Spinal cord (tissue), 10 donors: Measurements from ENCODE around the gene TMEM239. TPM values are rescaled to one million over a fixed set of nuclear protein-coding genes. Genes with fewer than 3 reads are reported as not detected.
"Not testable (repeated sequence)": the region's sequence is repeated elsewhere in the genome, so short reads cannot be mapped to it uniquely, and the experiment has no call there.

Experiments
- DNase-seq, 6 donors: peaks; one replicate each; pipeline versions ENCODE4 v3.0.0 to v3.0.0-alpha.2; 2013 to 2015; ENCODE audit warnings: low spot score in 6 of 6, low read depth in 4 of 6
- H3K27ac ChIP-seq: one replicate; pipeline ENCODE4 v1.5.1; 2013; ENCODE audit warnings: low read depth, low read length, control low read depth
- H3K27me3 ChIP-seq: one replicate; pipeline ENCODE4 v1.6.1; 2013; ENCODE audit warnings: low read length; ENCODE audit not compliant: control insufficient read depth, insufficient read depth
- H3K36me3 ChIP-seq: one replicate; pipeline ENCODE4 v1.6.1; 2013; ENCODE audit warnings: low read length; ENCODE audit not compliant: control insufficient read depth, insufficient read depth
- H3K4me1 ChIP-seq: one replicate; pipeline ENCODE4 v1.6.1; 2013; ENCODE audit warnings: low read length; ENCODE audit not compliant: control insufficient read depth, insufficient read depth
- H3K4me3 ChIP-seq: one replicate; pipeline ENCODE4 v1.5.1; 2013; ENCODE audit warnings: low read depth, low read length, control low read depth
- H3K9me3 ChIP-seq: one replicate; pipeline ENCODE4 v1.6.1; 2013; ENCODE audit warnings: low read length; ENCODE audit not compliant: control insufficient read depth, insufficient read depth
- WGBS: methylation state at CpG from one replicate; pipeline ENCODE4 v1.1.5; 2013; ENCODE audit warnings: missing lambda C conversion rate; ENCODE audit not compliant: insufficient coverage; 5-methylcytosine and 5-hydroxymethylcytosine counted together
- polyA plus RNA-seq, 2 donors: library from polyadenylated mRNA; unstranded; fragments of 120-200 nt; gene quantifications; one replicate each; pipeline ENCODE4 v1.2.1, GENCODE V29; 2013; ENCODE audit not compliant: insufficient read length in 2 of 2
- total RNA-seq, 2 donors: library from RNA; depleted of rRNA in 1 of 2; stranded (reverse); fragments of 120-200 nt in 1 of 2; fragments of >200 nt in 1 of 2; gene quantifications; one replicate each; pipeline versions ENCODE4 v1.2.3 to v1.2.4, GENCODE V29; 2013 to 2014
- donor health status: healthy.

The TMEM239 gene
- total and polyA plus RNA-seq, 4 donors: not detected

DNA sequence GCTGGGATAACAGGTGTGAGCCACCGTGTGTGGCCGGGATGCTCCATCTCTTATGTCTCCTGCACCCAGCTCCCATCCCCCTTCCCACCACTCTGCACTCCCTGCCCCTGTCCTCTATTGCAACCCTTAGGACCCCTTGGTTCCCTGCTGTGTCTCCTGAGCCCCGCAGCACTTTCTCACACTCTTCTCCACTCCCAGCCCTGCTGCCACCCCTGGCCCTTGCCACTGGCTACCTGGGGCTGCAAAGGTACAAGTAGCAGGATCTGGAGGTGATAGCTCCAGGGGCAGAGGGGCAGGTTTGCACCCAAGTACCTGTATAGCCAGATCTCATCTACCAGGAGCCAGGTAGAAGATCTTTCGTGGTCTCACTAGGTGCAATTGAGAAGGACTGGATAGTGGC, 9.1 kb upstream of the TMEM239 start:
- H3K36me3 ChIP-seq: no peaks in the 10 kb centered on the region
- no peak for DNase-seq
- 74% methylated on average over 4 of the region's 4 CpGs for WGBS
- H3K27me3 ChIP-seq: peaks cover 55% of the 10 kb centered on the region
- H3K27ac ChIP-seq: no peak overlapping the region
- peaks cover 11% of the 10 kb centered on the region for H3K4me1 ChIP-seq
- H3K9me3 ChIP-seq: peaks cover under 1% of the 10 kb centered on the region
- H3K4me3 ChIP-seq: no peak overlapping the region

- WGBS: 86% methylated on average over 7 of the region's 9 CpGs
- H3K9me3 ChIP-seq, H3K27ac ChIP-seq, DNase-seq, H3K36me3 ChIP-seq, H3K4me3 ChIP-seq: not testable (repeated sequence)
- Histone ChIP-seq H3K4me1 (peaks cover 11% of the 10 kb centered on the region), H3K27me3 (peaks cover 48% of the 10 kb centered on the region)
These were observed 8.2 kb upstream of the TMEM239 start for GRCh38 chr20:2807929-2808328.

DNA sequence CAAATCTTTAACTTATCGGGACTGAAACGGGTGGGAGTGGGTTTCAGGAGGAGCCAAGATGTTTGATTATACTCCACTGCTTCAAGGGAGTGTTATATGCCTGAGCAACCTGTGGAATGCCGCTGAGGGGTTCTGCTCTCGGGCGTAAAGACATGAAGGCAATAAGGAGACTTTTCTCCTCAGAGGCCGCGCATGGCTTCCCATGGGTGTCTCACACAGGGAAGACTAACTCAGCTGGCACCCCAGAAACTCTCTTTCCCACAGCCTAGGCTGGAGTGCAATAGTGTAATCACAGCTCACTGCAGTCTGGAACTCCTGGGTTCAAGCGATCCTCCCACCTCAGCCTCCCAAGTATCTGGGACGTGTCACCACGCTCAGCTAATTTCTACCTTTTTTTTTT, 6.5 kb upstream of the TMEM239 start:
- 97% methylated on average over 7 of the region's 10 CpGs for WGBS
- Histone ChIP-seq H3K4me1 (peaks cover 11% of the 10 kb centered on the region), H3K27ac (no peak overlapping the region), H3K9me3 (peaks cover 2% of the 10 kb centered on the region), H3K27me3 (peaks cover 31% of the 10 kb centered on the region), H3K4me3 (no peak overlapping the region), H3K36me3 (no peaks in the 10 kb centered on the region)
- no peak for DNase-seq

DNA sequence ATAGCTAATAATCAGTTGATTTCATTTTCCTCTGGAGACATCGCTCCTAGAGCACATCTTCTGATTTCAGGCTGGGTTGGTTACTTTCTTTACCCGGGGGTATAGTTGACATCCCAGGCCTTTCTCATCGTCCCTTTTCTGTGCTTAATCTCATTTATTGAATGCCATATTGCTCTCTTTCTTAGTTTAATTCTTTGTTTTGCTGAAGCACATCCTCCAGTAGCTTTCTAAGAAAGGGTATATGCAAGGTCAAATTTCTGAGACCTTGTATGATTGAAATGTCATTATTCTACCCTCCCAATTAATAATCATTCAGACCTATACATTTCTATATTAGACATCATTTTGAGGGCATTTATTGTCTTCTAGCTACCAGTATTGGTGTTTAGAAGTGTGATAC, 4.0 kb upstream of the TMEM239 start:
- no peaks in the 10 kb centered on the region for H3K36me3 ChIP-seq
- no peak overlapping the region for H3K27ac ChIP-seq
- no peaks in the 10 kb centered on the region for H3K4me1 ChIP-seq
- no peak for DNase-seq
- no peak overlapping the region for H3K4me3 ChIP-seq
- peaks cover 8% of the 10 kb centered on the region for H3K27me3 ChIP-seq
- peaks cover 2% of the 10 kb centered on the region for H3K9me3 ChIP-seq
- 67% methylated on average over 2 of the region's 3 CpGs for WGBS

DNA sequence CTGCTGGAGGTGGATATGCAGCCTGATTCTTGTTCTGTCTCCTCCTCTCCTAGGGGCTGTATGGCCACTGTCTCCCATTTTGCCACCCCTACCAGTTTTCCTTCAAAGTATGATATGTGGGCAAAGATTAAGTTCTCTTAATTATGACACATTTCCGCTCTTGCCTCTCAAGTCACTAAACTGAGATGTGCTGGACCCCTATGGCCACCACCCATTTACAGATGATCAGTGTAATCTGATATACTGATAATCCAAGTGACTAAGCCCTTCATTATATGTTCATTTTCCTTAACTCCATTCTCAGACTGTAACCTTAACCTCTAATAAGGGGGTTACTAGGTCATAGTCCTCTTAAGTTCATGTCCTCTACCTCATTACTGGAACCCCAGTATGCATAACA, 2.1 kb upstream of the TMEM239 start:
- Histone ChIP-seq H3K36me3 (no peaks in the 10 kb centered on the region), H3K9me3 (peaks cover 2% of the 10 kb centered on the region), H3K27ac (no peak overlapping the region), H3K4me3 (no peak overlapping the region), H3K4me1 (no peaks in the 10 kb centered on the region), H3K27me3 (peaks cover 2% of the 10 kb centered on the region)
- WGBS: no CpG with 5 or more reads among the region's 1 CpG
- DNase-seq: no peak

DNA sequence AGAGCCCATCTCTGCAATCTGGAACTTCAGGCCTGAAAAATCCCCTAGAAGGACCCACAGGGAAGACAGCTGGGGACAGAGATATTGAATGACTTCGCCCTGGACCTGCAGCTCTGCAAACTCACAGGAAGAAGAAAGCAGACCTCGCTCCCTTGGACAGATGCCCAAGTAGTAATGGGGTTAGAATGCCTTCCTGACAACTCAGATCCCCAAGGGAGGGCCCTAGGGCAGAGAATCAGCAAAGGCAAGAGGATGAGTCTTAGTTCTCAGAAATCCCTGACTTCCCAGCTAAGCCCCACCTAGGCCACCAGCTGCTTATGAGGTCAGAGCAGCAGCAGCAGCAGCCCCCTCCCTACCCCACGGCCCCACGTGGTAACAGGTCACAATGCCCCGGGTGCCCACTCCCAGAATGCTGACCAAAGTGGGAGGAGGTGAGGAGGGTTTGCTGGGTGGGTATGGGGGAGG, 1.5 kb upstream of the TMEM239 start, which contains the start of gene C20orf141:
Gene C20orf141 (plus strand): TSS at position 401 of the 465 bp plus-strand sequence. CDS start 198 bp downstream, outside the sequence.
- Histone ChIP-seq H3K27me3 (peaks cover 3% of the 10 kb centered on the region), H3K4me3 (no peak within 1 kb of the TSS), H3K9me3 (peaks cover 2% of the 10 kb centered on the region), H3K4me1 (no peaks in the 10 kb centered on the region), H3K27ac (no peak within 1 kb of the TSS), H3K36me3 (no peaks in the 10 kb centered on the region)
- WGBS: 83% methylated on average over 2 of the region's 5 CpGs
- peak in 1 of 6 donors; percentile 55 for DNase-seq

DNA sequence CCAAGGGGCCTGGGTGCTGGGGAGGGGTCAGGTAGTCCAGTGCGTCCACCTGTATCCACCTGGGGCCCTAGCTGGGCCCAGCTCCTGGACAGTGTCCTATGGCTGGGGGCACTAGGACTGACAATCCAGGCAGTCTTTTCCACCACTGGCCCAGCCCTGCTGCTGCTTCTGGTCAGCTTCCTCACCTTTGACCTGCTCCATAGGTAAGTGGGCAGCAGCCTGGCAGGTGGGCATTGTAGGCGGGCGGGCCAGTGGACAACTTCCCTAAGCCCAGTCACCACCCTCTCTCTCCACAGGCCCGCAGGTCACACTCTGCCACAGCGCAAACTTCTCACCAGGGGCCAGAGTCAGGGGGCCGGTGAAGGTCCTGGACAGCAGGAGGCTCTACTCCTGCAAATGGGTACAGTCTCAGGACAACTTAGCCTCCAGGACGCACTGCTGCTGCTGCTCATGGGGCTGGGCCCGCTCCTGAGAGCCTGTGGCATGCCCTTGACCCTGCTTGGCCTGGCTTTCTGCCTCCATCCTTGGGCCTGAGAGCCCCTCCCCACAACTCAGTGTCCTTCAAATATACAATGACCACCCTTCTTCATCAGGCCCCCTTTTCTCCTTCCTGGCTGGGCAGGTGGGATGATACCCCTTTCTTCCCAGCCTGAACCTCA, 793 bp upstream of the TMEM239 start:
- DNase-seq: no peak
- Histone ChIP-seq H3K4me3 (no peak overlapping the region), H3K36me3 (no peaks in the 10 kb centered on the region), H3K4me1 (peaks cover 2% of the 10 kb centered on the region), H3K27me3 (peaks cover 11% of the 10 kb centered on the region), H3K27ac (no peak overlapping the region), H3K9me3 (peaks cover 2% of the 10 kb centered on the region)
- WGBS: 80% methylated on average over 7 of the region's 8 CpGs

- no peak for DNase-seq
- WGBS: 75% methylated on average over 18 of the region's 20 CpGs
These were observed 598 bp downstream of the TMEM239 start for GRCh38 chr20:2816583-2817340.

GRCh38 chr20:2817341-2817726, 1.2 kb downstream of the TMEM239 start:
- Histone ChIP-seq H3K4me3 (no peak overlapping the region), H3K27me3 (peaks cover 28% of the 10 kb centered on the region), H3K27ac (no peak overlapping the region), H3K4me1 (peaks cover 9% of the 10 kb centered on the region), H3K36me3 (no peaks in the 10 kb centered on the region), H3K9me3 (no peaks in the 10 kb centered on the region)
- DNase-seq: no peak
- 100% methylated on average over 2 of the region's 2 CpGs for WGBS

More at GRCh38 chr20:2816583-2817340, 598 bp downstream of the TMEM239 start:
- Histone ChIP-seq H3K4me1 (peaks cover 9% of the 10 kb centered on the region), H3K4me3 (no peak overlapping the region), H3K27me3 (peaks cover 23% of the 10 kb centered on the region), H3K27ac (no peak overlapping the region), H3K36me3 (no peaks in the 10 kb centered on the region), H3K9me3 (peaks cover 2% of the 10 kb centered on the region)
